GM21381 (cell line): ENCODE measurements around the gene USP16.
A peak's percentile ranks its signal among the peaks of the same experiment; 100 is the strongest.
"Not testable (repeated sequence)": the region's sequence is repeated elsewhere in the genome, so short reads cannot be mapped to it uniquely, and the experiment has no call there.

Experiments used
- ATAC-seq: cut with Tn5 transposase; IDR thresholded peaks from one replicate; pipeline ENCODE4 v1.9.1; 2021; ENCODE audit warnings: mild to moderate bottlenecking, moderate library complexity; ENCODE audit not compliant: unreplicated experiment

Gene USP16

DNA sequence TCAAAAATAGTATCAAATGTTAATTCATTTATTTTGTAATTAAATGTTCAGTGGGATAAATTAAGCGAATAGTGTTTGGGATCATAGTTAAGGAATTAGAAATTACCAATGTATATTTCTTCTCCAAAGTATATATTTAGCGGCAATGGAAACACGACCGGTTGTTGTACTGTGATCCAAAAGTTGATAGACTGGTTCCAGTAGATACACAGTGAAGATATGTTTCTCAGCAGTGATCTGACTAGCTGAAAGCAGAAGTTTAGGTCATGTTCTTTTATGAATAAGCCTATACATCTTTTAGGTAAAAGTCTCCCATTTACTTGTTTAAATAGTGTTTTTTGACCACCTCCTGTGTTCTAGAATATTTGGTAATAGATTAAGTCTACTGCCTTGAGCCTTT lies 8.8 kb downstream of the USP16 start:
- no peak for ATAC-seq

DNA sequence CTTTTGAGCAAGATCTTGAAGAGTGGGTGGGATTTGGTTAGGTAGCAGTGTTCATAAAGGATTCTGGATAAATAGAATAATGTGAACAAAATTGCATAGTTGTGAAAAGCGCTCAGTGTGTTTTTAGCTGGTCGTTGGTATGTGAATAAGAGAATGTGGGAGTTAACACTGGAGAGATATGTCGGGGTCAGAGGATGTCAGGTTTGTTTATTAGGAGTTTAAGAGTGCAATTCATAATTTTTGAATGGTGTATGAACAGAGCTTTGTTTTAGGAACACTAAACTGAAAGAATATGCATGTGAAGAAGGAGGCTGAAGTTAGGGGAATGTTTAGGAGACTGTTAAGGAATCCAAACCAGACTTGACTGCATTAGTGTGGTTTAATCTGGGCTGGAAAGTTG lies 9.4 kb downstream of the USP16 start:
- no peak for ATAC-seq

DNA sequence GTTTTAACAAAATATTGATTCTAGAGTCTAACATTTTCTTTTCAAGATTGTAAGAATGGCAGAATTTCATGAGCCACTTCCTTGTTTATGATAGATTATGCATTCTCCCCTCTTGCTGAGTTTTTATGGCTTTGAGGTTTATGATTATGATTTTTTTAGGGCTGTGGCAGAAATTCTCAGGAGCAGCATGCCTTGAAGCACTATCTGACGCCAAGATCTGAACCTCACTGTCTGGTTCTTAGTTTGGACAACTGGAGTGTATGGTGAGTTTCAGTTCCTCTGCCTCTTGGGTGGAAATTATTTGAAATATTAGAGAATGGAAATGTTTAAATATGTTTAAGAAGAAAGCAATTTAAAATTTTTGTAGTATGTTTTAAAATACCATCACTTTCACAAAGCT lies 10.2 kb downstream of the USP16 start:
- ATAC-seq: no peak

DNA sequence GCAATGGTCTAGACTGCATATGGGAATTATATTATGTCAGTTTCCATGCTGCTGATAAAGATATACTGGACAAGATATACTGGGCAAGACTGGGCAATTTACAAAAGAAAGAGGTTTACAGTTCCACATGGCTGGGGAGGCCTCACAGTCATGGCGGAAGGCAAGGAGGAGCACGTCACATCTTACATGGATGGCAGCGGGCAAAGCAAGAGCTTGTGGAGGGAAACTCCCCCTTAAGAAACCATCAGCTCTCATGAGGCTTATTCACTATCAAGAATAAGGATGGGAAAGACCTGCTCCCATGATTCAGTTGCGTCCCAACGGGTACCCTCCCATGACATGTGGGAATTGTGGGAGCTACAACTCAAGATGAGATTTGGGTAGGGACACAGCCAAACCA lies 27.8 kb downstream of the USP16 start:
- no peak for ATAC-seq

DNA sequence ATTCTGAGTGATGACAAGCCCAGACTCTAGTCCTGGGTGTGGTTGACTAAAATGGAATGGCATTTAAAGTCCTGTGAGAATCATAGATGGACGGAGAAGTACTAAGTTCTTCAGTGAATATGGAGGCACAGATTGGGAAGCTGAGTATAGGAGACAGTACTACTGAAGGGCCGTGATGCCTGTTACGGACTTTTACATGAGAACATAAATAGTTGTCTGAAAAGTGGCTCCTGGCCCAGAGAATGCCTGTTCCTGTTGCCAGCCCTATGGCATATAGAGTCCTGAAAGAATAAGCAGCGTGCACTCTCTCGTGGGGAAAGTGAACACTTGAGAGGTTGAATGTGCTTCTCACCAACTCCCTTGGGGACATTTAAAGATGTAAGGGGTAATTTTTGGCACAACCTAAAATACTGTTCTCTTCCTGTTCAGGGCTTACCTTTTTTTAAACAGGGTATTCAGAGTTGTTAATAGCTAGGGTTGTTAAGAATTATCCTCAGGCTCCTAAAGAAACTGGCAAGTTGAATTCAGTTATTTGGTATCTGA lies 28.6 kb downstream of the USP16 start:
- no peak for ATAC-seq

DNA sequence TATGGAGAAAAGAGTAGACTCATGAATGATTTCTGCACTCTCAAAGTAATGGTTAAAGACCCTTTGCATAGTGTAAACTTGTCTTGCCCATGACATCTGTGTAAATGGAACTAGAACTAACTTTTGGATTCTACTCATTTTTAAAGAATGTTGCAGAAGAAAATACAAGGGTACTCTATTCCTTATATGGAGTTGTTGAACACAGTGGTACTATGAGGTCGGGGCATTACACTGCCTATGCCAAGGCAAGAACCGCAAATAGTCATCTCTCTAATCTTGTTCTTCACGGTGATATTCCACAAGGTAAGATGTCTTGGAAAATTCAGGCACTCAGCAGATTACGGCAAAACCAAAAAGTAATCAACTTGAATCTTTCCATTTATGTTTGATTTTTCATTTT lies 29.2 kb downstream of the USP16 start:
- ATAC-seq: no peak

DNA sequence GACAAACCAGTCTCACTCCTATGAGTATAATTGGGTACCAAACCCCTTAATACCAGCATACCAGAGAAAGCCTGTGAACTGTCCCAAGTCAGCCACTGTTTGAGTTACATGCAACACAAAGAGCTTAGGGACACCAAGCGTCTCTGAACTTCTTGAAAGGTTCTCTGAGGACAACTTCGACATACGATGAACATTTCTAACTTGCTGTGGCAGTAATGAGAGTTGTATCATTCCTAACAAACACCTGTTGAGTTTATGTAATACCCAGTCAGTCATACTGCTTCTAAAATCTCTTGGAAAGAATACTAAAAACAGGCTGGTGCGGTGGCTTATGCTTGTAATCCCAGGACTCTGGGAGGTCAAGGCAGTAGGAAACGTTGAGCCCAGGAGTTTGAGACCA lies 30.6 kb downstream of the USP16 start:
- no peak for ATAC-seq

DNA sequence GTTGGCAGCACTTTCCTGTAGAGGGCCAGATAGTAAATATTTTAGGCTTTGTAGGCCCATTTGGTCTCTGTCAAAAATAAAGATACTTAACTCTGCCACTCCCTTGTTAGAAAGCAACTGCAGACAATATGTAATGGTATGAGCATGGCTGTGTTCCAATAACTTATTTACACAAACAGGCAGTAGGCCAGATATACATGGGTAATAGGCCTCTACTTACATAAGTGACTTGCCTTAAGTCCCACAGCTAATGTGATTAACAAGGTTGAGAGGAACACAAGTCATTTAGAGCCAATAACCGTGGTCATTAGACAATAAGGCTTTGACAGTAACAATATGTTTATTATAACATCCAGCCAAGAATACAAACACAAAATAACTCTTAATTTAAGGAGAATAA lies 31.5 kb downstream of the USP16 start:
- no peak for ATAC-seq

DNA sequence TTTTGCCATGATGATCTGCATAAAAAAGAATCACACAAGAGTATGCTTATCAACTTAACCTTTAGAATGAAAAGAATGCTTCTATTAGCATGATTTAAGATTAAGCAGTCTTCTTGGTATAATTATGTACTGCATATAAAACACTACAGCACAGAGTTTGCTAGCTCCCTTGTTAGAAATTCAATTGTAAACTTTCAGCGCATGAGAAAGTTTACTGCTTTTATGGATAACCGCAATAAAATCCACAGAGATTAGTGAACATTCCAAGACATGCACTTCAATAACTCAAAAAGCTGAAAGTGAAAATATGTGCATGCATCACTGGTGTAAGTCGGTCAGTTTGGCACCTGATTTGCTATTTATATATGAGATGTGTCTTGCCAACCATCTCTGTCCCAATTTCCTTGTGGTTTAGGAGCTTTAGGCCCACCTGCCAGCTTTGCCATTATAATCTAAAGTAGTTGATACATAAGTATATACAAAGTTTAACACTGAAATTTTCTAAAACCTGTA lies 32.1 kb downstream of the USP16 start:
- ATAC-seq: no peak

DNA sequence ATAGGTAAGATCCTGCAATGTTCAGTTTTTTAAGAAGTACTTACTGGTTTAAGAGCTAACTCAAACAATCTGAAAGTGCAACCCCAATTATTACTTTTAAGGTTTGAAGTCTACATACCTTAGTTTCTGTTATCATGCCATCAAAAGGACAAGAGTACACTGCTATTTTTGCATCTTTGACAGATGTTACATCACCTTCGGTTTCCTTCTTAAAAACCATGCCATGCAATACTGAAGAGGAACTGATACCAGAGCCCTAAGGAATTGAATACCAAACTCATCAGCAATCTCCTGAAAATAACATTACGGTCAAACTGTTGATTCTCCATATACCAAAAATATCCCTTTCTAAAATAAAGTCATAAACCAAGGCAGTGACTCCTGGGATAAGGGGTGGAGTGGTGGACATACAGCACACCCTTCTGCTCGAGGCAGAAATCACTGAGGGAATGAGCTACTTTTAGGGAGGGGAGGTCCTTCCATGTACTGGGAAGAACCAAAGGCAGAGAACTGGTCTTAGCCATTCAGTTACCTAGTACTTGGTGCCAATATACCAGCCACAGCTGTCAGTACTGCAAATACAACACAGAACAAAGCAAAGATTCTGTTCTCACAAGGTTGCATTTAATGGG lies 40.5 kb downstream of the USP16 start:
- ATAC-seq: peak; percentile 97

DNA sequence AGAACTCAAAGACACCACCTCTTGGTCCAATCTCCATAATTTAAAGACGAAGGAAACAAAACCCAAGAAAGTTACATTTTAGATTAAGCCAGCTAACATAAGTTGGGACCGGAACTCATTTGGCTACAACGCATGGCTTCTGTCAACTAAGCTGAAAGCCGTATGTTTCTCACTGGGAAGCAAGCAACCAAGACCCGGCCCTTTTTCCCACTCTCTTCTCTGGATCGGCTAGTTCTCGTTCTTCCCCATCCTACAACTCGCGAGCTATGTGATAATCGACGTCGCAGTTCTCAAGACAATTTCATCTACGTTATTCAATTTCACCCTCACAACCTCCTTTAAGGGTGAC lies 48.4 kb downstream of the USP16 start:
- ATAC-seq: no peak

DNA sequence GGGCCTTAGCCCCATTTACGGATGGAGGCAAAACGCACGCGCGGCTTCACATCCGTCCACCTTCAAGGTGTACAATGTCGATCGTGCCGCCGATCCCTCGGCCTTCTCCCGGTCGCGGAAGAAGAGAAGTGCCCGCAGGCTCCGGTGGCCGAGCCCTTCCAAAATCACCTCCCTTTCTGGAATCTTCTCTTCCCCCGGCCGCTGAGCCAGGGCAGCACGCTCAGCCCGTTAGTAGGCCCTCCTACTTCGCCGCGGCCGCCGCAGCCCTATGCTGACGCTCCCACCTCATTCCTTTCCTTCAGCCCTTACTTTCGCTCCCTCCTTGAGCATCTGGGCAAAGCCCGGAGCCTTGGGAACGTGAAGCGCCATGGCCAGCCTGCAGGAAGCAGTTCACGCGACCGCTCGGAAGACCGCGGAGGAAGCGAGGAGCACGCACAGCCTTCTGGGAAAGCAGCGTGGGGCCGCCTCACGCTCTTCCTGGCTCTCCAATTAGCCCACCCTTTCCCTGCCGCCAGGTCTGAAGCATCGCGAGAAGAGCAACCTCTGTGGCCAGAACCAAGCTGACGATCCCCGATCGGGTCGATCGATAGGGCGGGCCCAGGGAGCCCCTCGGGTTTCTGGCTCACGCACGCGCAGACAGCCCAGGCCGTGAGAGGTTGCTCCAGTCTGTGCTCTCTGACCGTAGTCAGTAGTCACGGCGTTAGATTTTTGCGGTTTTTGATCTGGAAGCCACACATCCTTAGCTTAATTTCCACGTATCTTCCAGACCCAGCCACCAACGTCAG lies 48.9 kb downstream of the USP16 start, which contains the start of gene CCT8:
TSS of gene CCT8 (minus strand) at position 427 of the 785 bp plus-strand sequence. CDS start at position 369, 58 bp downstream.
- peak; percentile 87 for ATAC-seq

DNA sequence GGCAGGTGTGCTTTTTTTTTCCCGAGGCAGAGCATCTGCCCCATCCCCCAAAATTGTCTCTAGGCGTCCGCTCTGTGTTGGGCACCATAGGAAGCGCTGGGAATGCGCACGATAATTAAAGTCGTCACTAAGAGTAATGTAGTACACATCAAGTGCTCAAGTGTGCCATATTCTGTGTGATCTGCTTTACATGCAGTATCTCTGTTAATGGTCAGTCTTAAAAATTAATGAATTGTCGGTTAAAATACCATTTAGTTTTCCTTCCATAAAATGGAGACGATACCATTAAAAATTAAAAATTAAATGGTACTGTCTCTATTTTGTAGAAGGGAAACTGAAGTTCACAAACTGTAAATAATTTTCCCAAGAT lies 49.5 kb downstream of the USP16 start:
- peak; percentile 18 for ATAC-seq

DNA sequence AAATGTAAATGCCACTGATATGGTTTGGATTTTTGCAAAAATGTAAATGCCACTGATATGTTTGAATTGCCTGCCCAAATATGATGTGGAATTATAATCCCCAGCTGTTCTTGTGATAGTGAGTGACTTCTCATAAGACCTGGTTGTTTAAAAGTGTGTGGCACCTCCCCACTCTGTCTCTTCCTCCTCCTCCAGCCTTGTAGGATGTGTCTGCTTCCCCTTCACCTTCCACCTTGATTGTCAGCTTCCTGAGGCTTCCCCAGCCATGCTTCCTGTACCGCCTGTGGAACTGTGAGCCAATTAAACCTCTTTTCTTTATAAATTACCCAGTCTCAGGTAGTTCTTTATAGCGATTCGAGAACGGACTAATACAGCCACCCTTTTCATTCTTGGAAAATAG lies 50.3 kb downstream of the USP16 start:
- no peak for ATAC-seq

DNA sequence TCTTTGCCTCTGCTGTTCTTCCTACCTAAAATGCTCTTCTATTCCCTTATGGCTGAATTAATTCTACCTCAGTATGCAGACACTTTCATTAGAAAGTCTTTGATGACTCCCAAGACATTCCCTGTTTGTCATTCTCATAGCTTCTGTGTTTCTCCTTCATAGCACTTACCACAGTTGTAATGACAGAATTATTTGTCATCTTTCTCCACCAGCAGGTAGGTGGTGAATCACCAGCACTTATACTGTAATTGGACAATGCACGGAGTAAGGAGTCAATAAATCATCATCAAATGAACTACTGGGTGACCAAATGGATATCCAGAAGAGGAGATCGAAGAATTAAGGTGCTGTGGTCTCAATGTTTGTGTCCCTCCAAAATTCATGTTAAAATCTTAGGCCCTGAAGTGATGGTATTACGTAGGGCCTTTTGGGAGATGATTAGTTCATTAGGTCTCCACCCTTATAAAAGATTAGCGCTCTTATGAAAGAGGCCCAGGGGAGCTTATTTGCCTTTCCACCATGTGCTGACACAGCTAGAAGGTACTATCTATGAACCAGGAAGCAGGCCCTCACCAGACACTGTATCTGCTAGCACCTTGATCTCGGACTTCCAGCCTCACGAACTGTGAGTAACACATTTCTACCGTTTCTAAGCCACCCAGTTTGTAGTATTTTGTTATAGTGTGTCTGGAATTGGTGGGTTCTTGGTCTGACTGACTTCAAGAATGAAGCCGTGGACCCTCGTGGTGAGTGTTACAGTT lies 51.4 kb downstream of the USP16 start:
- no peak for ATAC-seq

DNA sequence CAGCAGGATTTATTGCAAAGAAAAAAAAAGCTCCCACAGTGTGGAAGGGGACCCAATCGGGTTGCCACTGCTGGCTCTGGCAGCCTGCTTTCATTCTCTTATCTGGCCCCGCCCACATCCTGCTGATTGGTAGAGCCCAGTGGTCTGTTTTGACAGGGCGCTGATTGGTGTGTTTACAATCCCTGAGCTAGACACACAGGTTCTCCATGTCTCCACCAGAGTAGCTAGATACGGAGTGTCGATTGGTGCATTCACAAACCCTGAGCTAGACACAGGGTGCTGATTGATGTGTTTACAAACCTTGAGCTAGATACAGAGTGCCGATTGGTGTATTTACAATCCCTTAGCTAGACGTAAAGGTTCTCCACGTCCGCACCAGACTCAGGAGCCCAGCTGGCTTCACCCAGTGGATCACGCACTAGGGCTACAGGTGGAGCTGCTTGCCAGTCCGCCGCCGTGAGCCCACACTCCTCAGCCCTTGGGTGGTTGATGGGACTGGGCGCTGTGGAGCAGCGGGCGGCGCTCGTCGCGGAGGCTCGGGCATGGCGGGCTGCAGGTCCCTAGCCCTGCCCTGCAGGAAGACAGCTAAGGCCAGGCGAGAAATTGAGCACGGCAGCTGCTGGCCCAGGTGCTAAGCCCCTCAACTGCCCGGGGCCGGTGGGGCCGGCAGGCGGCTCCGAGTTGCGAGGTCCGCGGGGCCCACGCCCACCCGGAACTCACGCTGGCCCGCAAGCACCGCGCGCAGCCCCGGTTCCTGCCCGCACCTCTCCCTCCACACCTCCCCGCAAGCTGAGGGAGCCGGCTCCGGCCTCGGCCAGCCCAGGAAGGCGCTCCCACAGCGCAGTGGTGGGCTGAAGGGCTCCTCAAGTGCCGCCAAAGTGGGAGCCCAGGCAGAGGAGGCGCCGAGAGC lies 52.5 kb downstream of the USP16 start:
- ATAC-seq: not testable (repeated sequence)

DNA sequence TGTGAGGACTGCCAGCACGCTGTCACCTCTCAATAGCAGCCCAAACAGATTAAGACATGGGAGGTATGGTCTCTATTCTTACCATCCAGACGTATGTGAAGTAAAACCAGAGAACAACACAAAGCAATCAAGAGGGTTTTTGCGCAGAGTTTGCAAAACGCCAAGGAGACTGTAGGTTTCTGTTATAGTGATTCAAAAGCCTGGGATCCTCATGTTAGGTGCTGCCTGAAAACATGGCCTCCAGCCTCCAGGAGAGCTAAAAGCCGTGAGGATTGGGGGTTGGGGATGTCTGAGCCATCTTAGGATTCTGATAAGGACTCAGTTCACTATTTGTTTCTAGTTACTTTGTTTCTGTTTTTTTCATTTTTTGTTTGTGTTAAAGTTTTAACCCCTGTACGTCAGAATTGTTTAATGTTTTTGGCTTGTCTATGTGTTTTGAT lies 53.2 kb downstream of the USP16 start:
- no peak for ATAC-seq

DNA sequence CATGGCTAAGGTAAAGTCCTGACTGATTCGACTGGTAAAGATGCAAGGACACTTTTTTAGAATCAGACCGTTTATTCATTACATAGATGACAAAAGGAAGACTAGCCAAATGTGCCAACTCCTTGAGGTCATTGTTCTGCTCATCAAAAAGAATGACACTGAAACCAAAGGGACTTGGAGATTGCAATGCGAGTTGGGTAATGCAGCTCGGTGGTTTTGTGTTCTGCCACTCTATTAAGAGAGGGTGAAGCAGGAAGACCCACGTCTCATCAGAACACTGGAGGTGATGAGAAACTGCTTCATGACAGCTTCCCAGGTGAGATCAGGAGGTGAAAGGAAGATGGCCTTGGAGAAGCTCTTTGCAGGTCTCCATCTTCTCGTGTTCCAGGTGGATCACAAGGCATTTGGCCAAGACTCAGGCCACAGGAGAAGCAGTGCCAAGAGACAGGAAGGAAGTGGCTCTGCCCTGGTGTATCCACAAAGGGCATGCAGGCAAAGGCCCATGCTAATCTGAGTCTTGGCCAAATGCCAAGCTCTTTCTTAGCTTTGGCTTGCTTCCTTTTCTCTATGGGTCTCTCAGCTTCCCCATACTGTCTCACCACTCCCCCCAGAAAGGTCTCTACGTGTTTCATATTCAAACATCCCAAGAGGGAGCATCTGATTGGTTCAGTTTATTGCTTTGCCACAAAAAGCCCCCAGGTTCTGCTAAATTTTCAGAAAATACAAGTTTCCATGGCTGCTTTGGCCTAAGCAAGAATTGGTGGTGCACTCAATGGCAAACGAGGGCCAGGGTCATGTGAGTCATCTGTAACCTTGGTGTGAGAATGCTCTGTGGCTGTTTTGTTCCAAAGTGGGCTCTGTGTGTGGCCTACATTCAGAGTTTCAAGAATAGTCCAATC lies 54.6 kb downstream of the USP16 start:
- peak; percentile 46 for ATAC-seq

DNA sequence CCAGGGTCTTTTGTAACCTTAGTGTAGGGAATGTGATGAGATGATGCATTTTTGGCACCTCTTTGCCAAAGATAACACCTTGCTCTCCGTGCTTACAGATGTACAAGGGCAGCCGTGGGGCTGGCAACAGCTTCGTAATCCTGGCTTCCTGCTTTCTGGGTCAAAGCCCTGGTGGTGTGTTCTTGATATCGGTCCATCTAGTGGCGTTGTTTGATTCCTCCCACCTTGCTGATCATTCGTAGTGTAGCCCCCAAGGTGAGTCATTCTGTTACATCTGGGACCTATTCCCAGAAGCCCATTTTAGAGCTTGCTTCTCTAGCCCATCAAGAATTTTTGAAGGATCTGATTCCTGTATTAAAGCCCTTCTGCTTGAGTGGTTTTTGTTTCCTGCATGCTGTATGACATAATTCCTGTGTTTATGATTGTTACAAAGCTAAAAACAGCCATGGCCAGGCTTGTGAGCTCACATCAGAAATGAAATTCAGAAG lies 56.0 kb downstream of the USP16 start:
- no peak for ATAC-seq
